PC-9 (cell line): ENCODE data around the gene ST6GALNAC2.

Experiments
- CTCF ChIP-seq: fragments of 200-600 bp; sonication (generic); conservative IDR thresholded peaks from 2 replicates; pipeline ENCODE4 v1.6.1; 2017; ENCODE audit warnings: mixed run types, antibody characterized with exemption, mild to moderate bottlenecking, moderate library complexity
- EZH2 ChIP-seq: fragments of 200-600 bp; sonication (generic); IDR thresholded peaks from 2 replicates; pipeline ENCODE4 v1.8.0; 2017; ENCODE audit warnings: antibody characterized with exemption, low read depth

DNA sequence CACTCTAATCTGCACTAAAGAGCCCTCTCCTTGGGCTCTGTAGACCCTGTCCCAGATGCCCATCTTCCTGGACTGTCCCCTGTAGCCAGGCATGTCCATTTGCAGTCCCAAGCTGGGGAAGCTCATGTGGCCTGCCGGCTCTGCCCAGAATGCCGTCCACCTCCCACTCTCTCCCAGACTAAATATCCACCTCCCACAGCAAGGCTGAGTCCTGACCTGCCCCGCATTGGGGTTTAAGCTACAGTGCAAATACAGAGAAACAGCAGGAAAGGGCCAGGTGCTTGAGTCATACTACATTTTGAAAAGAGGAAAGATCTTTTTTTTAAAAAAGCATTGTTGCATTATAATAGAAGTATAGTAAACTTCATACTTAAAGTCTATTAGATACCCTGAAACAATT is 3.0 kb downstream of the ST6GALNAC2 start:
- TF ChIP-seq EZH2 (no peak), CTCF (no peak)
